Uterus (tissue), 2 donors: ENCODE data around the gene IYD.

Experiments
- POLR2A ChIP-seq, 2 donors: fragments of 450-650 bp; IDR thresholded peaks; one replicate each; pipeline ENCODE4 v1.6.1; 2016; ENCODE audit warnings: antibody characterized with exemption in 2 of 2, mild to moderate bottlenecking in 1 of 2, moderate library complexity in 1 of 2
- TF ChIP-seq, protein P1 (sequence below), 4 experiments: fragments of 200-600 bp in 2 of 4; fragments of 450-650 bp in 2 of 4; sonication (generic) in 2 of 4; IDR thresholded peaks; one replicate each; pipeline ENCODE4 v1.5.1; 2016 to 2019; ENCODE audit warnings: antibody characterized with exemption in 4 of 4, mild to moderate bottlenecking in 2 of 4, moderate library complexity in 1 of 4

GRCh38 chr6:150391414-150391813 is 22.6 kb downstream of the IYD start:
- TF ChIP-seq, protein P1, sequence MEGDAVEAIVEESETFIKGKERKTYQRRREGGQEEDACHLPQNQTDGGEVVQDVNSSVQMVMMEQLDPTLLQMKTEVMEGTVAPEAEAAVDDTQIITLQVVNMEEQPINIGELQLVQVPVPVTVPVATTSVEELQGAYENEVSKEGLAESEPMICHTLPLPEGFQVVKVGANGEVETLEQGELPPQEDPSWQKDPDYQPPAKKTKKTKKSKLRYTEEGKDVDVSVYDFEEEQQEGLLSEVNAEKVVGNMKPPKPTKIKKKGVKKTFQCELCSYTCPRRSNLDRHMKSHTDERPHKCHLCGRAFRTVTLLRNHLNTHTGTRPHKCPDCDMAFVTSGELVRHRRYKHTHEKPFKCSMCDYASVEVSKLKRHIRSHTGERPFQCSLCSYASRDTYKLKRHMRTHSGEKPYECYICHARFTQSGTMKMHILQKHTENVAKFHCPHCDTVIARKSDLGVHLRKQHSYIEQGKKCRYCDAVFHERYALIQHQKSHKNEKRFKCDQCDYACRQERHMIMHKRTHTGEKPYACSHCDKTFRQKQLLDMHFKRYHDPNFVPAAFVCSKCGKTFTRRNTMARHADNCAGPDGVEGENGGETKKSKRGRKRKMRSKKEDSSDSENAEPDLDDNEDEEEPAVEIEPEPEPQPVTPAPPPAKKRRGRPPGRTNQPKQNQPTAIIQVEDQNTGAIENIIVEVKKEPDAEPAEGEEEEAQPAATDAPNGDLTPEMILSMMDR (IDR thresholded peaks at IDR 0.05) = no peak
- no peak for TF ChIP-seq POLR2A (IDR thresholded peaks at IDR 0.05)
